ENCODE results near the gene C2.
"Not testable (repeated sequence)": the region's sequence is repeated elsewhere in the genome, so short reads cannot be mapped to it uniquely, and the experiment has no call there.

The C2 gene

GRCh38 chr6:31978831-31979230 is 51.3 kb downstream of the C2 start:
- TF ChIP-seq FOXP2 (optimal IDR thresholded peaks at IDR 0.05; ENCODE audit: control extremely low read depth, extremely low read length, insufficient read depth) (no peak), POLR2AphosphoS5 (IDR thresholded peaks at IDR 0.05; ENCODE audit: borderline replicate concordance, low read depth, low read length) (no peak), EZH2 (IDR thresholded peaks at IDR 0.05) (no peak)
- H3K27ac ChIP-seq, result no peak overlapping the region

GRCh38 chr6:31979238-31979898 is 51.9 kb downstream of the C2 start:
- no peak overlapping the region for H3K9ac ChIP-seq (ENCODE audit: insufficient read length)
- H3K36me3 ChIP-seq (ENCODE audit: insufficient read depth, low read length), result no peaks in the 10 kb centered on the region
- DNase-seq (ENCODE audit: low read depth, low spot score), result no peak
- no peak overlapping the region for H3K4me3 ChIP-seq
- no peaks in the 10 kb centered on the region for H3K9me3 ChIP-seq (ENCODE audit: low read depth, low read length)
- H3K27ac ChIP-seq, result 0 out of 2 replicates have a peak overlapping the region, but pooled peaks have one; percentile 31
- TF ChIP-seq POLR2AphosphoS5 (IDR thresholded peaks at IDR 0.05; ENCODE audit: borderline replicate concordance, low read depth, low read length), result no peak
- TF ChIP-seq FOXP2 (optimal IDR thresholded peaks at IDR 0.05; ENCODE audit: control extremely low read depth, extremely low read length, insufficient read depth), result no peak
- no peak for TF ChIP-seq EZH2 (IDR thresholded peaks at IDR 0.05)

More at GRCh38 chr6:31978831-31979230, 51.3 kb downstream of the C2 start:
- no peak for DNase-seq (ENCODE audit: low read depth, low spot score)
- Histone ChIP-seq H3K4me3 (no peak overlapping the region), H3K36me3 (ENCODE audit: insufficient read depth, low read length) (no peaks in the 10 kb centered on the region), H3K9ac (ENCODE audit: insufficient read length) (no peak overlapping the region), H3K9me3 (ENCODE audit: low read depth, low read length) (no peaks in the 10 kb centered on the region)

GRCh38 chr6:31980195-31980876 is 52.8 kb downstream of the C2 start:
- not testable (repeated sequence) for H3K36me3 ChIP-seq (ENCODE audit: insufficient read depth, low read length); DNase-seq (ENCODE audit: low read depth, low spot score); H3K9ac ChIP-seq (ENCODE audit: insufficient read length); H3K4me3 ChIP-seq; H3K9me3 ChIP-seq (ENCODE audit: low read depth, low read length); H3K27ac ChIP-seq

DNA sequence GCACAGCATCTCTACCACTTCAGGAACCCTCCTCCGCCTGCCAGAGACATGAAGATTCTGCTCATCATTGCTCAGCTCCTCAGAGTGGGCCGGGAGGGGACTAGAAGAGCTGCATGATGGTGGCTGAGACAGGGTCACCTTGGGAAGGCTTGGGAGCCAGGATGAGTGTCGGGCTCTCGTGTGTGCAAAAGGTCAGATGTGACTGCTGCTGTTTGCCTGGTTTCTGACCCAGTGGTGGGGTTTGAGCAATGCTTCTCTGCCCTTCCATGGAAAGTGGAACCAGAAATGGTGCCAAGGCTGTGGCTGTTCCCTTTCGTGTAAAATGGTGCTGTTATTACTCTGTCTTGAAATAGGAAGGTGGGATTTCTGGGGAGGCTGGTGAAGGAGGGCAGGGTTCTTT is 53.5 kb downstream of the C2 start:
- not testable (repeated sequence) for H3K4me3 ChIP-seq; H3K27ac ChIP-seq; H3K9me3 ChIP-seq (ENCODE audit: low read depth, low read length); H3K36me3 ChIP-seq (ENCODE audit: insufficient read depth, low read length); H3K9ac ChIP-seq (ENCODE audit: insufficient read length); DNase-seq (ENCODE audit: low read depth, low spot score)

DNA sequence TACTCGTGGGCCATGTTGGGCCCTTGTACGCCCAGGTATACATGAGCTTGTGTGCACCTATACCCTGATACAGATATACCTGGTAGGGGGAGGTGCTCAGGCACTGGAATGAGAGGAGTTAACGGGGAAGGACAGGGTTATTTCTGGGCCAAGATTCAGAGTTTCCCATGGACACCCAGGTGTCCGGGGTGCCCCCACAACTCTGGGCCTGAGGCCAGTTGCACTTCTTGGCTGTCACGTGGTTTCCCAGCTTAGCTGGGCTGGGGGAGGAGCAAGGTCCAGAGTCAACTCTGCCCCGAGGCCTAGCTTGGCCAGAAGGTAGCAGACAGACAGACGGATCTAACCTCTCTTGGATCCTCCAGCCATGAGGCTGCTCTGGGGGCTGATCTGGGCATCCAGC is 54.2 kb downstream of the C2 start, which contains the start of gene C4A:
Gene C4A (plus strand): TSS at position 314 of the 400 bp plus-strand sequence. CDS start 51 bp downstream, at position 365.
- not testable (repeated sequence) for H3K4me3 ChIP-seq; H3K9ac ChIP-seq (ENCODE audit: insufficient read length); H3K36me3 ChIP-seq (ENCODE audit: insufficient read depth, low read length); H3K27ac ChIP-seq; H3K9me3 ChIP-seq (ENCODE audit: low read depth, low read length); DNase-seq (ENCODE audit: low read depth, low spot score)

DNA sequence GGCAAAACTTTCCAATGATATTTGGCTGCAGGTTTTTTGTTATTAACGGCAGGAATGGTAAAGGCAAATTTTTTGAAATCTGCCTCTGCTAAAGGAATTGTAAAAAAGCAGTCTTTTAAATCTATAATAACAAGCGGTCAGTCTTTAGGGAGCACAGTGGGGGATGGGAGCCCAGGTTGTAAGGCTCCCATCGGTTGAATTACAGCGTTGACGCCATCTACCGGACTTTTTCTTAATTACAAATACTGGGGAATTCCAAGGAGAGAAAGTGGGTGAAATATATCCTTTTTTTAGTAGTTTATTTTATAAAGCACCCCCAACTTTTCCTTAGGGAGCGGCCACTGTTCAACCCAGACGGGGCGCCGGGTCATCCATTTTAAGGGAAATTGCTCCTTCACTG is 61.8 kb downstream of the C2 start:
- H3K9ac ChIP-seq (ENCODE audit: insufficient read length); H3K4me3 ChIP-seq; H3K9me3 ChIP-seq (ENCODE audit: low read depth, low read length); DNase-seq (ENCODE audit: low read depth, low spot score); H3K27ac ChIP-seq; H3K36me3 ChIP-seq (ENCODE audit: insufficient read depth, low read length): not testable (repeated sequence)

DNA sequence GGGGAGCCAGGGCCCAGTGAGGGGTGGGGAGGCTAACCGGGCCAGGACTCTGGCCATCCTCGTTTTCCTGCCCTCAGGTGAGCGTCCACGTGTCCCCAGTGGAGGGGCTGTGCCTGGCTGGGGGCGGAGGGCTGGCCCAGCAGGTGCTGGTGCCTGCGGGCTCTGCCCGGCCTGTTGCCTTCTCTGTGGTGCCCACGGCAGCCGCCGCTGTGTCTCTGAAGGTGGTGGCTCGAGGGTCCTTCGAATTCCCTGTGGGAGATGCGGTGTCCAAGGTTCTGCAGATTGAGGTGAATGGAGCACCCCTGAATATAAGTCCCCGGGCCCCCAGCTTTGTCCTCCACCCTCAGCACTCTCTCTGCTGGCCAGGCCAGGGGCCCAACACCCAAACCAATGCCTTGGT is 66.9 kb downstream of the C2 start:
- not testable (repeated sequence) for H3K9ac ChIP-seq (ENCODE audit: insufficient read length); H3K9me3 ChIP-seq (ENCODE audit: low read depth, low read length); H3K36me3 ChIP-seq (ENCODE audit: insufficient read depth, low read length); H3K27ac ChIP-seq; DNase-seq (ENCODE audit: low read depth, low spot score); H3K4me3 ChIP-seq

Measured in SK-N-MC (cell line).